Activated CD4-positive, alpha-beta T cell treated with anti-CD3 and anti-CD28 coated beads, Interleukin-2, Interleukin-6, amounts not matched to agents 100 ng/mL and 50 ng/mL, durations not matched to agents 16 hours and 8 hours (primary cell): ENCODE results near the gene RABGAP1L.
A peak's percentile ranks its signal among the peaks of the same experiment; 100 is the strongest.

ENCODE experiments used
- DNase-seq: peaks from one replicate; pipeline ENCODE4 v3.0.0-alpha.2; 2020

The RABGAP1L gene

DNA sequence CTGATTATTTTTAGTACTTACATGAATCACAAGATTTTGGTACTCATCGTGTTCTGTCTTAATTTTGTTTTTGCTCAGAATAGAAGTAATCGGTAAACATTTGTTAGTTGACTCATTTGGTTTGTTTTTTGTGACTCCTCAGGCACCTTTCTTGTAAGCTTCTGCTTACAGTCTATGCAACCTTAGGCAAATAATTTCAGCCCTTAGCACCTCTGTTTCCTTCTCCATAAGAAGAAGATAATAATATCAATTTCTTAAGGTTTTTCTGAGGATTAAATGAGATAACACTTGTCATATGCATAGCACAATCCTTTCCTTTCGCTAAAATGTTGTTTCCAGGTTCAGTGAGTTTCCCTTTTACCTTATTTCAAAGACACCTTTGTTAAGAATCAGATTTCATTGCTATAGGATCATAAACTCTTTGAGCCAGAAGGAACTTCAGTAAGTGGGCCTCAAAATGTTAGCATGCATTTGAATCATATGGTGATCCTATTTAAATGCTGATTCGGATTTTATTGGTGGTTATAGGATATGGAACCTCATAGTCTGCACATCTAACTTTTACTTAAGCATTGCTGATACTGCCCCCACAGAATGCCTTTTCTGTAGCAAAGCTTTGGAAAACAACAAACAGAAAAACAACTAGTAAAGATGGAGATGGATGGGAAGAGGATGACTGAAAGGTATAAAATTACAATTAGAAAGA lies 567.7 kb downstream of the RABGAP1L start:
- DNase-seq = no peak

DNA sequence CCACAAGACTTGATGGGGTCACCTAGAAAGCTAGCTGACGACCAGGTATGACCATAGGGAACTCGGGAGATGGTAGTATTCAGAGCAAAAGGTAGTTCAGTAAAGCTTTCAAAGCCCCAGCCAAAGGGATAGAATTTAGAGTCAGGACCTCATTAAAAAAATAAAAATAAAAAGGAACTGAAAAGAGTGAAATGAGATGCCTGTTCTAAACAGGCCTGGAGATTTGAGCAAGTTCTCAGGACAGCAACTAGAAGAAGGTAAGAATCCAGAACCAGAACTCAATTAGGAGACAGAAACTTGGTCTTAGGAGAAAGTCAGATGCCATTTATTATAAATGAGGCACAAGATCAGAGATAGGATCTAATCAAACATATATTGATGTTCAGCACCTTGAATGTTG lies 575.0 kb downstream of the RABGAP1L start:
- DNase-seq = no peak

DNA sequence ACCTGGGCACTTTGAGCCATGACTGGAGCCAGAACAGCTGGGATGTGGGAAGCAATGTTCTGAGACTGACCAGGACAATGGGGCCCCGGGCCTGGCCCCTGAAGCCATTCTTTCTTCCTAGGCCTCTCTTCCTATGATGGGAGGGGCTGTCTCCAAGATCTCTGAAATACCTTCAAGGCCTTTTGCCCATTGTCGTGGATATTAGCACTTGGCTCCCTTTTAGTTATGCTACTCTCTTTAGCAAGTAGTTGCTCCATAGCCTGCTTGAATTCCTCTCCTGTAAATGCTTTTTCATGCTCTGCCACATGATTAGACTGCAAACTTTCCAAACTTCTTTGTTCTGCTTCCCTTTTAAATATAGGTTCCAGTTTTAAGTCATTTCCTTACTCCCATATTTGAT lies 577.5 kb downstream of the RABGAP1L start:
- no peak for DNase-seq

DNA sequence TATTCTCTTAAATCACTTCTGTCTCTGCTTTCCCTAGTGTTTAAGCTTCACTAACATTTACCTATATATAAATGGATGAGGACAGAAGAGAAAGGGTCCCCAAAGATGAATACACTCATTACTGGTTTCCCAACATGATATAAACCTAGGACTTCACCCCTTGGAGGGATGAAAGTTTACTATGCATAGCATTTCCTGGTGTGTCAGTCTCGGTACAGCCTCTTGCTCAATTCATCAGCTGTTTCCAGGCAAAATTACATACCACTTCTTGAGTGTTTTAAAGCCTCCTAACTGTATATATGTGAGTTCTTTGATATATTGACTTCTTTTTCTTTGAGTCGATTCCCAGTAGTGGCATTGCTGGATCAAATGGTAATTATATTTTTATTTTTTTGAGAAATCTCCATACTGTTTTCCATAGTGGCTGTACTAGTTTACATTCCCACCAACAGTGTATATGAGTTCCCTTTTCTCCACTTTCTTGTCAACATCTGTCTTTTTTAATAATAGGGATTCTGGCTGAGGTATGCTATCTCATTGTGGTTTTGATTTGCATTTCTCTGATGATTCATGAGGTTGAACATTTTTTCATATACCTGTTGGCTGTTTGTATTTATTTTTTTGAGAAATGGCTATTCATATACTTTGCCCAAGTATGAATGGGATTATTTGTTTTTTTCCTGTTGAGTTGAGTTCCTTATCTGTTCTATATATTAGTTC lies 581.1 kb downstream of the RABGAP1L start:
- no peak for DNase-seq

DNA sequence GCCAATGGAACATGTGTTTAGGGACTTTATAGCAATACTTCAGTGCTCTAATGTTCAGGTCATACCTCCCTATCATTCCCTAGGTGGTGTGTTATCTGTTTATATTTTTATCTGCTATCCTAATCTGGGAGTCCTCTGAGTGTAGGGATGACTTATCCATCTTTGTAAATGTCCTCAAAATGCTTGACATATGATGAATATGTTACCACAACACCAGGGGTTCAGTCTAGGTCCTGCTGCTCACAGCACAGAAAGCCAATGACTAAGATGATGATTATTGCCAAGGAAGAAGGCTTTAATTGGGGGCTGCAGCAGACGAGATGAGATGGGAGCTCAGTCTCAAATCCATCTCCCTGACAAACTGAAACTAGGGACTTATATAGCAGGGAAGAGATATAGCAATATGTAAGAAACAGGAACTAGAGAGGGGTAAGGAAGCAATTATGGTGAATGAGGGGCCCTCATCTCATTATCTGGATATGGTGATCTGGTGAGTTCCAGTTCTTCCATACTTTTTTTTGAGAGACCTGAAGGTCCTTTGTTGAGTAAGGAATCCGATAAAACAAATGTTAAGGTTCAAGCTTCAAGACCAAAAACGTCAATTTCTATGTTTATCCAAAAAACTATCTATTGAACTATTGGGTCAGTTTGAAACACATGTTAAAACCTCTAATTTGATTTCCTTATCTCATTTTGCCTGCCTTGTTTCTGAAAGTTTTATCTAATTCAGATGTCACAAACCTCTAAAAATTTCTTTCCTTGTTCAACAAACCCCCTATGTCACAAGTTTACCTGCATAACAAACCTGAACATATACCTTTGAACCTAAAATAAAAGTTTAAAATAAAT lies 583.7 kb downstream of the RABGAP1L start:
- DNase-seq = no peak

DNA sequence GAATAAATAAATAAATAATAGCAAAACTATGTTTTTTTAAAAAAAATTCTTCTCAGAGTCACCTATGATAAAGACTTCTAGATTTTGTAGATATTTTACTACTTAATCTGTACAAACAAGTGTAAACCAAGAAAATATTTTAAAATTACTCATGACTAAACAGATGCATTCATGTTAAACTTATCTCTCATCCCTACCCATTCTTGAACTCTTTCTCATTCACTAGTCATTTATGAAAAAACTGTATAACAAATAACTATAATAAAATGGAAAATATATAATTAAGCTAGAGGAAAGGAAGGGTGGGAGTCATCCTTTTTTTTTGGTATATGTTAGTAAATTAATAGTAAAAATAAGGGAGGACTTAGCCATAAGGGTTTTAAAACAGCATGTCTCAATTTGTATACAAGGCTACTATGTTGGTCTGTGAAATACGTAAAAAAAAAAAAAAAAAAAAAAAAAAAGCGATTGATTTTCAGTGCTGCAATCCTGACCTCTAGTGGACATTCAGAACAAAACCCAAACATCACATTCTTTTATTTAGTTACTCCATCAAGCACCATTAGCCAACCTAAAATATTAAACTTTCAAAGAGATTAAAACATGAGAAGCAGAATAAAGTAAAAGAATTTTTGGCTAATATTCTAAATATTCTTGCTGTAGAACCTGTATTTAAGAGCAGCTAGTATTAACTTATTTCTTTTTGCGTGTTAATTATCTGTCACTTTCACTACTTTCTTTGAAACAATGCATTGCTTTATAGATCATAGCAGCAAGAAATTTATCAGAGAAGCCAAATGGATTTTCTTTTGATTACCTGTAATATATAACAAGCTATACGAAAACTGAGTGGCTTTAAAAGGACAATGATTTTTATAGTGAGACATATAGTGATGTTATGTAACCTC lies 584.6 kb downstream of the RABGAP1L start:
- peak; percentile 26 for DNase-seq

DNA sequence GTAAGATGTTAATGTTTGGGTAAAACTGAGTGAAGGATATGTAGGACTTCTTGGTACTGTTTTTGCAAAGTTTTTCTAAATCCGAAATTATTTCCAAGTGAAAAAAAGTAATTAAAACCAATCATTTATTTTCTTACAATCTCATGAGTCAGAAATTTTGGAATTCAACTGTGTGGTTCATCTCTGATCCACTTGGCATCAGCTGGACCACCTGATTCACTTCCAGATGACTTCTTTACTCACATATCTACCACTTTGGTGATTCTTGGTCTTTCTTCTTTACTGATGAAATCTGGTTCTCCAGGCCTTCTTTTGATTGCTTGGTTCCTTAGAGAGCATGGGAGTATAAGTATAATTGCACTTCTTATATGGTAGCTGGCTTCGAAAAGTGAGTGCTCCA lies 585.6 kb downstream of the RABGAP1L start:
- no peak for DNase-seq

DNA sequence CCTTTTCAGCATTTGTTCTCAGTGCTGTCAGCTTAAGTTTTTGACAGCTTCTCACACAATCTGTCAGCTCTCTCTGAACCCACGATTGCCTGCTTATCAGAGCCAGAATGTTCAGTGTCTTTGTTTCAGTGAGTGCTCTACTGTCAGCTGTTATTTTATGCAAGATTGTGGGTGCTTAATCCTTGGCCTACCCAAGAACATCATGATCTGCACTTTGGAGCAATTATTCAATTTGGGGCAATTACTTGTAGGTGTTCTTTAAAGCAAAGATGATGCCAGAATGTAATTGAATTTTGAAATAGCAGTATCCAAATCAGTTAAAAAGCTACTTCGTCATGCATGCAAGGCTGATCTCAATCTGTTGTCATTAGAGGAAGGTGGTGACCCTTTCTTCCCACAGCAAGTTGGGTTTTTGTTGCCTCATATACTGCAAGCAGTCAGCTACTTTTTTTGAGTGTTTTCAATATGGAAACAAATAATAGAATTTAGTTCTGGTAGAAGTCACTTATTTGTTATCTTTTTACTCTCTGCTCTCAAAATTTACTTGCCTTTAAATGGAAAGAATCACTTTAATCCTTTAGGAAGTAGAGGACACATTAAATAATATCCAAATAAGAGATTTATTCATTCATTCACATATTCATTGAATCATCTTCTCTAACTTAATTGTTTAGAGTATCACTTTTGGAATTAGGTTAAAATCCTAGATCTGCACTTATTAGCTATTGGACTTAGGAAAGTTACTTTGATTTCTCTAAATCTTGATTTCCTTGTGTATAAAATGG lies 586.9 kb downstream of the RABGAP1L start:
- no peak for DNase-seq

DNA sequence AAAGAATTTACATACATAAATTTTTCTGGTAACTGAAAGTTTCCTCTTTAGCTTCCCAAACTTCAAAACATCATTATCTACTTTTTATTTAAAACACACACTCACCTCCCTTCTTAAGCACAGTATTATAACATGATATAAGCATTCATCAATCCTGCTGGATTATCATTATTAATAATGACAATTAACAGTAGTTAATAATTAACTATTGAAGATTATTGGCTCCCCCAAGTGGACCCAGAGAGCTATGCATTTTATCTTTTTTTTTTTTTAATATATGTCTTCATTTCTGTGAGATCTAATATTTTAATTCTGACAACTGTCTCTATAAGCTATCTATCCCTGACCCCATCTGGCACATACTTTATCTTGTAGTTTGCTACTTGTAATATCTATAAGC lies 588.3 kb downstream of the RABGAP1L start:
- DNase-seq = no peak

DNA sequence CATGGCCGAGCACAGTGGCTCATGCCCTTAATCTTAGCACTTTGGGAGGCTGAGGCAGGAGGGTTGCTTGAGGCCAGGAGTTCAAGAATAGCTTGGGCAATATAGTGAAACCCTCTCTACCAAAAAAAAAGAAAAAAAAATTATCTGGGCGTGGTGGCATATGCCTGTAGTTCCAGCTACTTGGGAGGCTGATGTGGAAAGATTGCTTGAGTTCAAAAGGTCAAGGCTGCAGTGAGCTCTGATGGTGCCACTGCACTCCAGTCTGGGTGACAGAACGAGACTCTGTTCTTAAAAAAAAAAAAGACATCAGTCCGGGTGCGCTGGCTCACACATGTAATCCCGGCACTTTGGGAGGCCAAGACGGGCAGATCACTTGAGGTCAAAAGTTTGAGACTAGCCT lies 589.3 kb downstream of the RABGAP1L start:
- no peak for DNase-seq

DNA sequence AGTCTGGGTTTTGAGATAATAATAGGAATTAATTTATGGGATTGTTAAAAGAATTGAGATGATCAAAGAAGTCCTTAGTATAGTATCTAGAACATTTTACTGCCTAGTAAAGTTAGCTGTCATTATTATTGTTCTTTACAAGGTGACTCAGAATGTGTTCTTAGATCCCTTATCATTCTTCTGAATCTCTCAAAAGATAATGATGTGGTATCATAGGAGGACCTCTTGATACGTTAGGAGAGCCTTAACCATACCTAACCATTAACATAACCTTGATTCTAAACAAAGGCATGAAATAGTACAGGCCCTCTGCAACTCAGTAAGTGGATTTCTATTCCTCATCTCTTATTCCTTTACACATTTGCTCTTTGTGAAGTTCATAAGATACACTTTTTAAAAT lies 593.8 kb downstream of the RABGAP1L start:
- DNase-seq = no peak

DNA sequence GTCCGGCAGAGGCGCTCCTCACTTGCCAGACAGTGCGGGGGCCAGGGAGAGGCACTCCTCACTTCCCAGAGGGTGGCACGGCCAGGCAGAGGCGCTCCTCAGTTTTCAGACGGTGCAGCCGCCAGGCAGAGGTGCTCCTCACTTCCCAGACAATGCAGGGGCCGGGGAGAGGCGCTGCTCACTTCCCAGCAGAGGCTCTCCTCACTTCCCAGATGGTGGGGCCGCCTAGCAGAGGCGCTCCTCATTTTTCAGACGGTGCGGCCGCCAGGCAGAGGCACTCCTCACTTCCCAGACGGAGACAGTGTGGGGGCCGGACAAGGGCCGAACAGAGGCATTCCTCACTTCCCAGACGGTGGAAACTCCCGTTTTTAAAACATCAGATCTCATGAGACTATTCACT lies 602.0 kb downstream of the RABGAP1L start:
- DNase-seq = no peak

DNA sequence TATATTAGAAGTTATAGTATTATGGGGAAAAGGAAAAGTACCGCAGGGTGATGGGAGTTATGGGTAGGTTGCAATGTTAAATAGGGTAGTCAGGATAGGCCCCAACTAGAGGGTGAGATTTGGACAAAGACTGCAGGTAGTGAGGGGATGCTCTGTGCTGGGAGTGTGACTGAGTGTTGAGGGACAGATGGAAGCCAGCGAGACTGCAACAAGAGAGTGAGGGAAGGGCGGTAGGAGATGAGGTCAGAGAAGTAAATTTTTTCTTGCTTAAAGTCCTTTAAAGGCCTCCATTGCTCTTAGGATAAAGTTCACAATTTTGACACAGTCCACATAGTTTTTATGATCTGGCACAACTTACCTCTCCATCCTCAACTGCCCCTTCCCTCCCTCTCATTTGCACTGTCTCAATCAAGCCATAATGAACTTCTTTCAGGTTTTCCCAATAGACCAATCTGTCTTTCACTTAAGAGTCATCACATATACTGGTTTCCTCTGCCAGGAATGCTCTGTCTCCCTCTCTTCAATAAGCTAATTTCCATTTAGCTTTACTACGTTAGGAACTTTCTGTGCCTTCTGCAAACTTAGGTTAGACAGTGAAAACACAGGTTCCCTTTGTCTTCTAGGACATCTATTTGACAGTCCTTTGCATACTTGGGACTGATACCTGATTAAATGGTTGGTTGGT lies 602.7 kb downstream of the RABGAP1L start:
- DNase-seq = no peak

DNA sequence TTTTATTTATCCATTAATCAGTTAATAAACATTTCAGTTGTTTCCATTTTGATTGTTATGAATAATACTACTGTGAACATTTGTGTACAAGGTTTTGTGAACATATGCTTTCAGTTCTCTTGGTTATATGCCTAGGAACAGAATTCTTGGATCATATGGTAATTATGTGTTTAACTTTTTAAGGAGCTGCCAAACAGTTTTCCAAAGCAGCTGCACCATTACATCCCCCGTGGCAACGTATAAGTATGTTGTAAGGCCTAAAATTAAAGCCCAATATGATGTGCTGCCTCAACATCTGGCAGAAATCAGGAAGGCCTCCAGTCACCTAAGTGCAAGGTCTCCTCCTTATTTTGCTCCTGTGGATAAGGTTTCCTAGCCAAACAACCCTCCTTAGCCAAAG lies 604.9 kb downstream of the RABGAP1L start:
- no peak for DNase-seq

DNA sequence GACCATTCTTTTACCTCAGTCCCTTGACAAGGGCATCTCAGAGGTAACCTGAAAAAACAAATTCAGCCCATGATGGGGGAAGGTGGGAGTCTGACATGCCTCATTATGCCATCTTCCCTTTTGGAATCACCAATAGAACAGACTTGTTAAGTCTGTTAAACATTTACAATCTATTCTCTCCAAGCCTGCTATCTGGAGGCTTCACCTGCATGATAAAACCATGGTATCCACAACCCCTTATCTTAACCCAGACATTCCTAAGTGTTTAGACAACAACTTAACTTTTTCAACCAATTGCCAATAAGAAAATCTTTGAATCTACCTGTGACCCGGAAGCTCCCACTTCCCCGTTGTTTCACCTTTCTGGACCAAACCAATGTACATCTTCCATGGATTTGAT lies 607.4 kb downstream of the RABGAP1L start:
- DNase-seq = no peak

DNA sequence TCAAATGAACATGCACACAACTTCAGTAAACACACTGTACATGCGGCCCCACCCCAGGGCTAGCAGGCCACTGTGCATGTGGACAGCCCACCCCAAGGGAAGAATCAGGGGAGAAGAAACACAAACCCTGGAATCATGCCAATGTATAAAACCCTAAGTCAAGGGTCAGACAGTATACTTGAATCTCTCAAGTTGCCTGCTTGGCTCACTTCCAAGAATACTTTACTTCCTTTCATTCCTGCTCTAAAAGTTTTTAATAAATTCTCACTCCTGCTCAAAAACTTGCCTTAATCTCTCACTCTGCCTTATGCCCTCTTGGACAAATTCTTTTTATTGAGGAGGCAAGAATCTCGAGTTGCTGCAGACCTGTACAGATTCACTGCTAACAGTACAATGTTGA lies 609.2 kb downstream of the RABGAP1L start:
- no peak for DNase-seq

DNA sequence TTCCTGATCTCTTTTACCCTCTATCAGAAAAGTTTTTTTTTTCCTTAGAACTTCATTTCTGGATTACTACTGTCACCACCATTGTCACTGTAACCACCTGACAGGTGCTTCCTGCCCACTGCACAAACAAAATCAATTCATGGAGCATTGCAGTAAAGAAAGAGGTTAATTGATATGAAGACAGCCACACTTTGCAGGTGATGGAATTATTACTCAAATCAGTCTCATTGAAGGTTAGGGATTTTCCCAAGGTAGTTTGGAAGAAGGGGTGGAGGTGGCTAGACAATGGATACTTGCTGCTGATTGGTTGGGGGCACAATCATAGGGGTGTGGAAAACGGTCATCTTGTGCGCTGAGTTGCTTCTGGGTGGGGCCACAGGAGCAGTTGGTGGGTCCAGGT lies 609.6 kb downstream of the RABGAP1L start:
- no peak for DNase-seq

DNA sequence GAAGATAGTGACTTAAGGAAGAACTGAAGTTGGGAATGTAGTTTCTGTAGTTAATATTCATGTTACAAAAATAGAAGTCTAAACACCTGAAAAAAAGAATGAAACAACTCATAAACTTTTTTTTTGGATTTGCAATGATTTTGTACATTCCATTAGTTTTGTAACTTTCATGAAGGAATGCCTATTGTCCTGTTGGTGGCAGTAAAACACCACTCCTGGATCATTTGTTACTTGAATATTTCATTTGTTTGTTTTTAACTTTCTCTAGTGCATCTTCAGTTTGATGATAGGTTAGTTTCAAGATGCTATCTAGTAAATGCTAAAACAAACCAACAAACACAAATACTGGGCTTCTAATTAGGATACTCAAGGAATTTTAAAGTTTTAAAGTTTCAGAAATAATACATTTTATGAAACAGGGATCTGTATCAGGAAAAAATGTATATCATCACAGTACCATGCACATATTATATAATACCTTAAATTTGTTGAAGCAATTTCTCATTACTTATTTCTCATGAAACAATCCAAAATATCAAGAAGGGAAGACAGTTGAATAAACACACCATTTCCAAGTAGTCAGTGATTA lies 610.7 kb downstream of the RABGAP1L start:
- peak; percentile 33 for DNase-seq

DNA sequence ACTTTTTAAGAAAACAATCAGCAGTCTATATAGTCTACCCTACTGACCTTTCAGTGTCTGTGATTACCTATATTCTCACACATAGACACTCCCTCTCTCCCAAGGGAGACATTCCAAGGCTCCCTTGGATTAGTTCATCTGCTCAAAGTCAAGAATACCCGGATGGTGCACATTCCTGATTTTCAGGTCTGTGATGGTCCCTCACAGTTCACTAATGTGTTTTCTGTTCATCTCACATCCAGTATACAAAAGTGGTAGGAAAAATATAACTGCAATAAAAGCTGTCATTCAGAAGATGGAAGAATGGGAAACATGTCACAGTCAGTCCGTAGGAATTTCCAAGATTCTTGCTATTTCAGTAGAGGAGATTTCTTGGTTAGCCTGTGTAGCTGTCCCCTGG lies 616.3 kb downstream of the RABGAP1L start:
- no peak for DNase-seq

DNA sequence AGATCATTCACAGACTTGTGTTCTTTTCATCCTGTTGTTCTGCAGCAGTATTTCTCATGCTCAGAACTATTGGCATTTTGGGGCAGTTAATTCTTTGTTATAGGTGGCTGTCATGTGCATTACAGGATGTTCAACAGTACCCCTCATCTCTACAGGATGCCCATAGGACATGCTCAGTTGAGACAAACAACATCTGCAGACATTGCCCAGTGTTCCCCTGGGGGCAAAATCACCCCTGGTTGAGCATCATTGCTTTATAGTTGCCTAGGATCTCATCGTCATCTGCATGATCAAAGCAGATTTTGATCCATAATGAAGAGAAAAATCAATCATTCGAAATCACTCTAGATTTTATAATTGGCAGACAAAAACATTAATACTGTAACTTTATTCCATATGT lies 617.9 kb downstream of the RABGAP1L start:
- DNase-seq = no peak

DNA sequence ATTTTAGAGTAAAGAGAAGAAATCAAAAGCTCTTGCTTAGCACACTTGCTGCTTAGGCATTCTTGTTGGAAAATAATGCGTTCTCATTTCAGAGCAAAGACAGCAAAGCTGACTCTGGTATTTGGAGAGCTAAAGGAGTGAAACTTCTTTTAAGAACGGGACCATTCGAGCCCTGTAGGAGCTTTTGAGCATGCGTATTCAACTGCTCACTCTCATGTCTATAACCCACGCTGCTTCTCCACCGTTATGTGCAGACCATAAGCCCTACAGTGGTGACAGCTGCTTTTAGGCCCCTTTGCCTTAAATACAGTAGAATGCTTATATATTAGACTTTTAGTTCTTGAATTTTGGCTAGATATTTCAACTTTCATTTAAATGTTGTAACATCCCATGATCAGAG lies 626.2 kb downstream of the RABGAP1L start:
- DNase-seq = no peak
